ENCODE data around the gene HMGN3.

HMGN3 gene

GRCh38 chr6:79230149-79230548 lies 4.3 kb downstream of the HMGN3 start:
- peak; percentile 23 for DNase-seq (ENCODE audit: low spot score)
- no peak for TF ChIP-seq CTCF (conservative IDR thresholded peaks at IDR 0.05; ENCODE audit: low read depth)
- ChIA-PET CTCF (no interaction called here), POLR2A (ENCODE audit: low non-redundant PET) (no interaction called here)
- no peak overlapping the region for H3K27ac ChIP-seq

- TF ChIP-seq CTCF (conservative IDR thresholded peaks at IDR 0.05; ENCODE audit: low read depth), result no peak
- no peak for DNase-seq (ENCODE audit: low spot score)
- POLR2A ChIA-PET (ENCODE audit: low non-redundant PET), result no interaction called here
- CTCF ChIA-PET, result no interaction called here
- H3K27ac ChIP-seq, result no peak overlapping the region
Measured at GRCh38 chr6:79227445-79227844, 7.0 kb downstream of the HMGN3 start.

- no peak overlapping the region for H3K27ac ChIP-seq
- no peak for DNase-seq (ENCODE audit: low spot score)
- TF ChIP-seq CTCF (conservative IDR thresholded peaks at IDR 0.05; ENCODE audit: low read depth), result no peak
- POLR2A ChIA-PET (ENCODE audit: low non-redundant PET), result no interaction called here
- CTCF ChIA-PET, result no interaction called here
Measured at GRCh38 chr6:79226660-79227059, 7.8 kb downstream of the HMGN3 start.

- no peak overlapping the region for H3K27ac ChIP-seq
- TF ChIP-seq CTCF (conservative IDR thresholded peaks at IDR 0.05; ENCODE audit: low read depth), result no peak
- DNase-seq (ENCODE audit: low spot score), result no peak
- ChIA-PET CTCF (no interaction called here), POLR2A (ENCODE audit: low non-redundant PET) (no interaction called here)
Measured at GRCh38 chr6:79225717-79226599, 8.5 kb downstream of the HMGN3 start.

- ChIA-PET POLR2A (ENCODE audit: low non-redundant PET) (no interaction called here), CTCF (interaction anchor here (0.5 to 0.7 kb wide), 2 partner anchors 374 to 1906 kb away, joined by 3 to 4 read pairs; no protein-coding TSS in a partner anchor)
- TF ChIP-seq CTCF (conservative IDR thresholded peaks at IDR 0.05; ENCODE audit: low read depth), result no peak
- DNase-seq (ENCODE audit: low spot score), result no peak
- H3K27ac ChIP-seq, result no peak overlapping the region
Measured at GRCh38 chr6:79223611-79224404, 10.7 kb downstream of the HMGN3 start.

GRCh38 chr6:79215213-79215824 lies 19.2 kb downstream of the HMGN3 start:
- CTCF ChIA-PET, result no interaction called here
- no peak overlapping the region for H3K27ac ChIP-seq
- POLR2A ChIA-PET (ENCODE audit: low non-redundant PET), result no interaction called here
- no peak for DNase-seq (ENCODE audit: low spot score)
- no peak for TF ChIP-seq CTCF (conservative IDR thresholded peaks at IDR 0.05; ENCODE audit: low read depth)
